ENCODE measurements around the gene YPEL3.

The YPEL3 gene

GRCh38 chr16:30046178-30046577 lies 49.8 kb downstream of the YPEL3 start:
- DNase-seq (ENCODE audit: low spot score) = no peak

All from D341Med (cell line).